ENCODE data around the gene SENP1. TPM values are rescaled to one million over a fixed set of nuclear protein-coding genes. Genes with fewer than 3 reads are reported as not detected.

The SENP1 gene
- total and polyA plus RNA-seq, 11 donors, result 2.1 to 13.6 (median 8.6) TPM

GRCh38 chr12:48070731-48071130 lies 35.1 kb downstream of the SENP1 start:
- TF ChIP-seq CTCF (IDR thresholded peaks at IDR 0.05), result no peak
- no peak for TF ChIP-seq POLR2A (IDR thresholded peaks at IDR 0.05)
- intact Hi-C loops (cut with DNase I), result no loop called here
- WGBS, 4 donors, result 93 to 99% (median 97%) methylated on average over 4 of the region's 4 CpGs
- Histone ChIP-seq H3K9me3 (no peaks in the 10 kb centered on the region), H3K36me3 (peaks cover 3 to 99% (median 85%) of the 10 kb centered on the region in 9 donors), H3K27me3 (no peaks in the 10 kb centered on the region), H3K27ac (no peak overlapping the region), H3K4me3 (no peak overlapping the region), H3K4me1 (peaks cover 0 to 3% (median 0%) of the 10 kb centered on the region in 12 donors)
- DNase-seq (no peak), ATAC-seq (no peak)

GRCh38 chr12:48070033-48070432 lies 35.8 kb downstream of the SENP1 start:
- no peak for TF ChIP-seq POLR2A (IDR thresholded peaks at IDR 0.05)
- no peak for TF ChIP-seq CTCF (IDR thresholded peaks at IDR 0.05)
- ATAC-seq (no peak), DNase-seq (no peak)
- intact Hi-C loops (cut with DNase I), result no loop called here
- no peak overlapping the region for H3K4me3 ChIP-seq
- no peaks in the 10 kb centered on the region for H3K27me3 ChIP-seq
- H3K9me3 ChIP-seq, result no peaks in the 10 kb centered on the region
- no peaks in the 10 kb centered on the region for H3K4me1 ChIP-seq
- no peak overlapping the region for H3K27ac ChIP-seq
- H3K36me3 ChIP-seq, result peaks cover 3 to 100% (median 92%) of the 10 kb centered on the region in 9 donors
- WGBS, 4 donors, result 94 to 100% (median 97%) methylated on average over 1 of the region's 1 CpG

- DNase-seq, result no peak
- TF ChIP-seq CTCF (IDR thresholded peaks at IDR 0.05), result no peak
- TF ChIP-seq POLR2A (IDR thresholded peaks at IDR 0.05), result no peak
- H3K4me3 ChIP-seq, result no peak overlapping the region
- H3K4me1 ChIP-seq, result no peaks in the 10 kb centered on the region
- peaks cover 3 to 100% (median 92%) of the 10 kb centered on the region in 9 donors for H3K36me3 ChIP-seq
- no peaks in the 10 kb centered on the region for H3K9me3 ChIP-seq
- no peak for ATAC-seq
- H3K27ac ChIP-seq, result no peak overlapping the region
- H3K27me3 ChIP-seq, result no peaks in the 10 kb centered on the region
- intact Hi-C loops (cut with DNase I), result loop anchor here in 1 of 10 donors (10.0 kb wide), 1 partner anchor 164 kb away; the partner anchor contains the start of gene VDR
- WGBS, 4 donors, result 85 to 100% (median 95%) methylated on average over 1 of the region's 1 CpG
These were observed 36.6 kb downstream of the SENP1 start for GRCh38 chr12:48069241-48069640.

GRCh38 chr12:48068457-48068856 lies 37.4 kb downstream of the SENP1 start:
- Histone ChIP-seq H3K27ac (no peak overlapping the region), H3K36me3 (peaks cover 0 to 100% (median 92%) of the 10 kb centered on the region in 9 donors), H3K27me3 (no peaks in the 10 kb centered on the region), H3K4me1 (no peaks in the 10 kb centered on the region), H3K9me3 (no peaks in the 10 kb centered on the region), H3K4me3 (no peak overlapping the region)
- WGBS, 4 donors, result 64 to 77% (median 74%) methylated on average over 2 of the region's 2 CpGs
- ATAC-seq (no peak), DNase-seq (no peak)
- intact Hi-C loops (cut with DNase I), result loop anchor here in 1 of 10 donors (10.0 kb wide), 1 partner anchor 164 kb away; the partner anchor contains the start of gene VDR
- TF ChIP-seq POLR2A (IDR thresholded peaks at IDR 0.05), result no peak
- no peak for TF ChIP-seq CTCF (IDR thresholded peaks at IDR 0.05)

Data from heart left ventricle (tissue), 16 donors.